AG04450 (cell line): ENCODE results near the gene SDR42E2. TPM values are rescaled to one million over a fixed set of nuclear protein-coding genes. Genes with fewer than 3 reads are reported as not detected.
A peak's percentile ranks its signal among the peaks of the same experiment; 100 is the strongest.
"Not testable (repeated sequence)": the region's sequence is repeated elsewhere in the genome, so short reads cannot be mapped to it uniquely, and the experiment has no call there.

Experiments used
- CTCF ChIA-PET: fragments of 300-600, 350-600 bp; formaldehyde crosslinking; extraction: SDS; loops from one replicate; lab custom pipeline; 2022; ENCODE audit warnings: antibody characterized with exemption, inconsistent platforms; lab: Charles Lee
- POLR2A ChIA-PET: fragments of 350-600 bp; formaldehyde crosslinking; extraction: SDS; loops from one replicate; lab custom pipeline; 2021; ENCODE audit warnings: antibody characterized with exemption, inconsistent platforms; lab: Yijun Ruan, JAX
- DNase-seq: peaks from one replicate; pipeline ENCODE4 v3.0.0-alpha.2; 2011; ENCODE audit warnings: low read depth, low spot score
- H3K27ac ChIP-seq: one replicate; pipeline ENCODE4 v1.5.1; 2012; ENCODE audit warnings: low read depth, low read length, control low read depth
- H3K27me3 ChIP-seq: one replicate; pipeline ENCODE4 v1.6.0; 2012; ENCODE audit warnings: low read length; ENCODE audit not compliant: control insufficient read depth, insufficient read depth
- H3K4me3 ChIP-seq: 2 replicates; pipeline ENCODE4 v1.5.1; 2011; ENCODE audit warnings: mild to moderate bottlenecking, low read depth, low read length, control low read depth
- H3K9me3 ChIP-seq: 2 replicates; pipeline ENCODE4 v1.5.1; 2012; ENCODE audit warnings: low read length; ENCODE audit not compliant: control insufficient read depth, insufficient read depth
- CTCF ChIP-seq: IDR thresholded peaks from 2 replicates; pipeline ENCODE4 v1.5.1; 2011; ENCODE audit warnings: low read depth, low read length, control low read depth, inconsistent platforms
- polyA plus RNA-seq: library from polyadenylated mRNA; depleted of rRNA; stranded (reverse); fragments of >200 nt; gene quantifications from 2 replicates; pipeline ENCODE4 v1.2.3, GENCODE V29; 2011

SDR42E2 gene
- polyA plus RNA-seq, 1 experiment: not detected

- peak overlapping the region; percentile 98 for H3K27ac ChIP-seq
- H3K27me3 ChIP-seq: no peaks in the 10 kb centered on the region
- ChIA-PET POLR2A (no interaction called here), CTCF (interaction anchor here (1.9 to 3.7 kb wide), 4 partner anchors 104 to 115 kb away, joined by 6 to 35 read pairs (median 13); partner anchors contain the start of gene POLR3E)
- no peaks in the 10 kb centered on the region for H3K9me3 ChIP-seq
- DNase-seq: no peak
- no peak for TF ChIP-seq CTCF
- H3K4me3 ChIP-seq: no peak overlapping the region
Observed at GRCh38 chr16:22193063-22193411, 30.7 kb downstream of the SDR42E2 start.

GRCh38 chr16:22194707-22195444 is 32.6 kb downstream of the SDR42E2 start:
- no peak for TF ChIP-seq CTCF
- no peak overlapping the region for H3K27ac ChIP-seq
- ChIA-PET CTCF (interaction anchor here (1.0 to 3.7 kb wide), 2 partner anchors 105 to 117 kb away, joined by 4 to 35 read pairs; no protein-coding TSS in a partner anchor), POLR2A (interaction anchor here (1.0 kb wide), 1 partner anchor 11 kb away, joined by 4 read pairs; the partner anchor contains the start of gene EEF2K)
- H3K9me3 ChIP-seq: no peaks in the 10 kb centered on the region
- H3K27me3 ChIP-seq: no peaks in the 10 kb centered on the region
- no peak overlapping the region for H3K4me3 ChIP-seq
- DNase-seq: no peak

GRCh38 chr16:22195445-22195694 is 33.1 kb downstream of the SDR42E2 start:
- DNase-seq: no peak
- no peak overlapping the region for H3K4me3 ChIP-seq
- H3K27me3 ChIP-seq: no peaks in the 10 kb centered on the region
- H3K27ac ChIP-seq: no peak overlapping the region
- ChIA-PET CTCF (interaction anchor here (1.0 to 3.7 kb wide), 2 partner anchors 105 to 118 kb away, joined by 4 to 35 read pairs; no protein-coding TSS in a partner anchor), POLR2A (interaction anchor here (1.0 kb wide), 1 partner anchor 11 kb away, joined by 4 read pairs; the partner anchor contains the start of gene EEF2K)
- no peaks in the 10 kb centered on the region for H3K9me3 ChIP-seq
- no peak for TF ChIP-seq CTCF

GRCh38 chr16:22195695-22196558 is 33.6 kb downstream of the SDR42E2 start:
- Histone ChIP-seq H3K4me3 (peak overlapping the region; percentile 67), H3K9me3 (no peaks in the 10 kb centered on the region), H3K27me3 (no peaks in the 10 kb centered on the region), H3K27ac (no peak overlapping the region)
- CTCF ChIA-PET: interaction anchor here (0.6 to 3.7 kb wide), 6 partner anchors 9 to 104 kb away, joined by 3 to 35 read pairs (median 4); no protein-coding TSS in a partner anchor
- peak; percentile 85 for TF ChIP-seq CTCF
- DNase-seq: peak; percentile 82
- POLR2A ChIA-PET: interaction anchor here (1.0 kb wide), 1 partner anchor 10 kb away, joined by 4 read pairs; the partner anchor contains the start of gene EEF2K

GRCh38 chr16:22196559-22197168 is 34.4 kb downstream of the SDR42E2 start:
- H3K27me3 ChIP-seq, H3K9me3 ChIP-seq, DNase-seq, H3K27ac ChIP-seq, H3K4me3 ChIP-seq, POLR2A ChIA-PET: not testable (repeated sequence)
- CTCF ChIA-PET: interaction anchor here (0.6 to 3.7 kb wide), 6 partner anchors 8 to 103 kb away, joined by 3 to 35 read pairs (median 4); no protein-coding TSS in a partner anchor
